GM12878 (cell line): ENCODE data around the gene DISP2. TPM values are rescaled to one million over a fixed set of nuclear protein-coding genes. Genes with fewer than 3 reads are reported as not detected.
A peak's percentile ranks its signal among the peaks of the same experiment; 100 is the strongest.

Experiments used
- BHLHE40 ChIP-seq, 2 experiments: fragments of 450-650 bp in 1 of 2; IDR thresholded peaks; 2 replicates each; pipeline ENCODE4 v1.6.1; 2011 to 2017; ENCODE audit warnings: low read depth in 2 of 2, borderline replicate concordance in 1 of 2, improper control_type of control experiment in 1 of 2, low read length in 1 of 2, mild to moderate bottlenecking in 1 of 2
- BRCA1 ChIP-seq: IDR thresholded peaks from 2 replicates; pipeline ENCODE4 v1.6.1; 2011; ENCODE audit warnings: low read depth, low read length, improper control_type of control experiment
- CREM ChIP-seq: IDR thresholded peaks from 2 replicates; pipeline ENCODE4 v1.6.1; 2014; ENCODE audit warnings: antibody characterized with exemption, low read depth
- EGR1 ChIP-seq, 2 experiments: IDR thresholded peaks; 1 replicate in 1 of 2; 2 replicates in 1 of 2; pipeline ENCODE4 v1.6.1; 2011 to 2012; ENCODE audit warnings: low read depth in 2 of 2, low read length in 2 of 2, borderline replicate concordance in 1 of 2, mild to moderate bottlenecking in 1 of 2, moderate library complexity in 1 of 2
- FOXM1 ChIP-seq: IDR thresholded peaks from 2 replicates; pipeline ENCODE4 v1.6.1; 2012; ENCODE audit warnings: low read depth, mild to moderate bottlenecking, inconsistent platforms, low read length, moderate library complexity
- GATAD2B ChIP-seq: fragments of 450-650 bp; conservative IDR thresholded peaks from 2 replicates; pipeline ENCODE4 v1.6.1; 2017; ENCODE audit warnings: low read depth, mild to moderate bottlenecking, moderate library complexity
- IKZF2 ChIP-seq, 2 experiments: fragments of 450-650 bp; IDR thresholded peaks; 2 replicates each; pipeline ENCODE4 v1.6.1; 2017; ENCODE audit warnings: mild to moderate bottlenecking in 2 of 2, moderate library complexity in 2 of 2
- KLF5 ChIP-seq: fragments of 450-650 bp; IDR thresholded peaks from 2 replicates; pipeline ENCODE4 v1.6.1; 2014; ENCODE audit warnings: mild to moderate bottlenecking; ENCODE audit not compliant: partially characterized antibody
- NR2F1 ChIP-seq: fragments of 450-650 bp; conservative IDR thresholded peaks from 2 replicates; pipeline ENCODE4 v1.6.1; 2017; ENCODE audit warnings: mild to moderate bottlenecking
- POLR2AphosphoS2 ChIP-seq: IDR thresholded peaks from 2 replicates; pipeline ENCODE4 v1.6.1; 2011; ENCODE audit warnings: low read depth, mild to moderate bottlenecking, low read length, improper control_type of control experiment, moderate library complexity
- RELB ChIP-seq: fragments of 450-650 bp; IDR thresholded peaks from 2 replicates; pipeline ENCODE4 v1.6.1; 2017; ENCODE audit warnings: low read depth, mild to moderate bottlenecking, moderate library complexity
- REST ChIP-seq: IDR thresholded peaks from 2 replicates; pipeline ENCODE4 v1.6.1; 2012; ENCODE audit warnings: mild to moderate bottlenecking, low read depth, low read length
- SMARCA5 ChIP-seq: fragments of 450-650 bp; IDR thresholded peaks from 2 replicates; pipeline ENCODE4 v1.6.1; 2017; ENCODE audit warnings: mild to moderate bottlenecking
- STAT1 ChIP-seq: fragments of 450-650 bp; conservative IDR thresholded peaks from 2 replicates; pipeline ENCODE4 v1.6.1; 2014; ENCODE audit warnings: antibody characterized with exemption, mild to moderate bottlenecking
- YBX1 ChIP-seq: fragments of 450-650 bp; IDR thresholded peaks from 2 replicates; pipeline ENCODE4 v1.6.1; 2016; ENCODE audit warnings: antibody characterized with exemption
- ZBED1 ChIP-seq: IDR thresholded peaks from 2 replicates; pipeline ENCODE4 v1.6.1; 2016; ENCODE audit warnings: borderline replicate concordance
- polyA plus RNA-seq, 11 experiments: library from polyadenylated mRNA; depleted of rRNA in 4 of 11; unstranded in 6 of 11; stranded (reverse) in 5 of 11; fragments of >200 nt; fragmentation: Nextera tagmentation in 4 of 11; fragmentation: Illumina TruSeq in 1 of 11; extraction: Ambion mirVana in 4 of 11; extraction: Trizol in 1 of 11; gene quantifications; 1 replicate in 1 of 11; 2 replicates in 10 of 11; pipeline versions ENCODE4 v1.2.1 to v1.2.3, GENCODE V29; 2011 to 2016; ENCODE audit warnings: inconsistent platforms in 2 of 11, missing spikeins in 2 of 11, low read depth in 1 of 11
- total RNA-seq, 4 experiments: library from RNA; depleted of rRNA in 3 of 4; stranded (reverse); fragments of >200 nt in 3 of 4; fragmentation: Illumina TruSeq in 1 of 4; extraction: Trizol in 1 of 4; gene quantifications; 2 replicates each; pipeline versions ENCODE4 v1.2.1 to v1.2.3, GENCODE V29; 2013 to 2021
- TF ChIP-seq, protein P1 (sequence below): IDR thresholded peaks from 2 replicates; pipeline ENCODE4 v1.6.1; 2012; ENCODE audit warnings: improper control_type of control experiment, low read depth, low read length; ENCODE audit not compliant: insufficient replicate concordance
- TF ChIP-seq, protein P2 (sequence below): fragments of 450-650 bp; IDR thresholded peaks from 2 replicates; pipeline ENCODE4 v1.6.1; 2014; ENCODE audit warnings: mild to moderate bottlenecking

The DISP2 gene
- total and polyA plus RNA-seq, 10 of the 15 experiments (the other 5 are each of a cell fraction or from before 2014, with no cell fraction given) = under 0.01 to 0.20 (median 0.12) TPM; not detected in 7

GRCh38 chr15:40367686-40368611 lies 9.9 kb downstream of the DISP2 start (continued):
- TF ChIP-seq REST (no peak), SMARCA5 (no peak), BRCA1 (no peak), NR2F1 (peak; percentile 50; the same call in 1 of the 2 replicates), EGR1 (IDR thresholded peaks at IDR 0.05; ENCODE audit: borderline replicate concordance in 1 of 2, low read depth in 2 of 2, low read length in 2 of 2) (peak in 1 of 2 experiments; percentile 89; a peak in 2 of 3 replicates), STAT1 (no peak), RELB (no peak), GATAD2B (peak; percentile 83), ZBED1 (no peak), BHLHE40 (IDR thresholded peaks at IDR 0.05; ENCODE audit: borderline replicate concordance in 1 of 2, low read depth in 2 of 2, low read length in 1 of 2) (peak; percentile 35 to 54; a peak in 1 of 4 replicates), IKZF2 (IDR thresholded peaks at IDR 0.05) (no peak), POLR2AphosphoS2 (no peak), YBX1 (no peak), FOXM1 (no peak), CREM (peak; percentile 72), KLF5 (no peak)
- TF ChIP-seq, protein P1, sequence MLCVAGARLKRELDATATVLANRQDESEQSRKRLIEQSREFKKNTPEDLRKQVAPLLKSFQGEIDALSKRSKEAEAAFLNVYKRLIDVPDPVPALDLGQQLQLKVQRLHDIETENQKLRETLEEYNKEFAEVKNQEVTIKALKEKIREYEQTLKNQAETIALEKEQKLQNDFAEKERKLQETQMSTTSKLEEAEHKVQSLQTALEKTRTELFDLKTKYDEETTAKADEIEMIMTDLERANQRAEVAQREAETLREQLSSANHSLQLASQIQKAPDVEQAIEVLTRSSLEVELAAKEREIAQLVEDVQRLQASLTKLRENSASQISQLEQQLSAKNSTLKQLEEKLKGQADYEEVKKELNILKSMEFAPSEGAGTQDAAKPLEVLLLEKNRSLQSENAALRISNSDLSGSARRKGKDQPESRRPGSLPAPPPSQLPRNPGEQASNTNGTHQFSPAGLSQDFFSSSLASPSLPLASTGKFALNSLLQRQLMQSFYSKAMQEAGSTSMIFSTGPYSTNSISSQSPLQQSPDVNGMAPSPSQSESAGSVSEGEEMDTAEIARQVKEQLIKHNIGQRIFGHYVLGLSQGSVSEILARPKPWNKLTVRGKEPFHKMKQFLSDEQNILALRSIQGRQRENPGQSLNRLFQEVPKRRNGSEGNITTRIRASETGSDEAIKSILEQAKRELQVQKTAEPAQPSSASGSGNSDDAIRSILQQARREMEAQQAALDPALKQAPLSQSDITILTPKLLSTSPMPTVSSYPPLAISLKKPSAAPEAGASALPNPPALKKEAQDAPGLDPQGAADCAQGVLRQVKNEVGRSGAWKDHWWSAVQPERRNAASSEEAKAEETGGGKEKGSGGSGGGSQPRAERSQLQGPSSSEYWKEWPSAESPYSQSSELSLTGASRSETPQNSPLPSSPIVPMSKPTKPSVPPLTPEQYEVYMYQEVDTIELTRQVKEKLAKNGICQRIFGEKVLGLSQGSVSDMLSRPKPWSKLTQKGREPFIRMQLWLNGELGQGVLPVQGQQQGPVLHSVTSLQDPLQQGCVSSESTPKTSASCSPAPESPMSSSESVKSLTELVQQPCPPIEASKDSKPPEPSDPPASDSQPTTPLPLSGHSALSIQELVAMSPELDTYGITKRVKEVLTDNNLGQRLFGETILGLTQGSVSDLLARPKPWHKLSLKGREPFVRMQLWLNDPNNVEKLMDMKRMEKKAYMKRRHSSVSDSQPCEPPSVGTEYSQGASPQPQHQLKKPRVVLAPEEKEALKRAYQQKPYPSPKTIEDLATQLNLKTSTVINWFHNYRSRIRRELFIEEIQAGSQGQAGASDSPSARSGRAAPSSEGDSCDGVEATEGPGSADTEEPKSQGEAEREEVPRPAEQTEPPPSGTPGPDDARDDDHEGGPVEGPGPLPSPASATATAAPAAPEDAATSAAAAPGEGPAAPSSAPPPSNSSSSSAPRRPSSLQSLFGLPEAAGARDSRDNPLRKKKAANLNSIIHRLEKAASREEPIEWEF = no peak
- TF ChIP-seq, protein P2, sequence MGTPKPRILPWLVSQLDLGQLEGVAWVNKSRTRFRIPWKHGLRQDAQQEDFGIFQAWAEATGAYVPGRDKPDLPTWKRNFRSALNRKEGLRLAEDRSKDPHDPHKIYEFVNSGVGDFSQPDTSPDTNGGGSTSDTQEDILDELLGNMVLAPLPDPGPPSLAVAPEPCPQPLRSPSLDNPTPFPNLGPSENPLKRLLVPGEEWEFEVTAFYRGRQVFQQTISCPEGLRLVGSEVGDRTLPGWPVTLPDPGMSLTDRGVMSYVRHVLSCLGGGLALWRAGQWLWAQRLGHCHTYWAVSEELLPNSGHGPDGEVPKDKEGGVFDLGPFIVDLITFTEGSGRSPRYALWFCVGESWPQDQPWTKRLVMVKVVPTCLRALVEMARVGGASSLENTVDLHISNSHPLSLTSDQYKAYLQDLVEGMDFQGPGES = no peak
